DND-41 (cell line): ENCODE results near the gene ZDHHC13.

ENCODE experiments used
- ATAC-seq: fragments of 200-7000 bp; cut with Tn5 transposase; 3 replicates; pipeline ENCODE4 v1.9.1; 2021; ENCODE audit warnings: low read depth; ENCODE audit not compliant: insufficient read depth
- DNase-seq: peaks from one replicate; pipeline ENCODE4 v3.0.0-alpha.2; 2020
- H2AFZ ChIP-seq: 2 replicates; pipeline ENCODE4 v1.6.0; 2012; ENCODE audit warnings: low read depth, low read length
- H3K27ac ChIP-seq: 2 replicates; pipeline ENCODE4 v1.5.1; 2012; ENCODE audit warnings: low read length, inconsistent platforms
- H3K27me3 ChIP-seq: fragments of 200-600 bp; sonication (generic); 2 replicates; pipeline ENCODE4 v1.6.0; 2012; ENCODE audit warnings: low read length, mild to moderate bottlenecking, inconsistent platforms; ENCODE audit not compliant: insufficient read depth, poor library complexity
- H3K36me3 ChIP-seq: 2 replicates; pipeline ENCODE4 v1.5.1; 2012; ENCODE audit warnings: low read length, inconsistent platforms; ENCODE audit not compliant: insufficient read depth
- H3K4me1 ChIP-seq: 2 replicates; pipeline ENCODE4 v1.5.1; 2012; ENCODE audit warnings: mild to moderate bottlenecking, low read length; ENCODE audit not compliant: insufficient read depth
- H3K4me2 ChIP-seq: 2 replicates; pipeline ENCODE4 v1.6.0; 2012; ENCODE audit warnings: mild to moderate bottlenecking, moderate library complexity, low read length, inconsistent platforms; ENCODE audit not compliant: insufficient read depth
- H3K4me3 ChIP-seq, 2 experiments: fragments of 200-600 bp in 1 of 2; shearing (Covaris generic) in 1 of 2; 2 replicates each; pipeline ENCODE4 v1.5.1; 2012 to 2016; ENCODE audit warnings: inconsistent platforms in 2 of 2, low read length in 2 of 2, mild to moderate bottlenecking in 2 of 2, low read depth in 1 of 2, moderate library complexity in 1 of 2
- H3K79me2 ChIP-seq: 2 replicates; pipeline ENCODE4 v1.6.0; 2012; ENCODE audit warnings: low read length, inconsistent platforms; ENCODE audit not compliant: insufficient read depth
- H3K9ac ChIP-seq: 2 replicates; pipeline ENCODE4 v1.6.0; 2012; ENCODE audit warnings: low read depth, mild to moderate bottlenecking, inconsistent platforms, low read length, moderate library complexity
- H3K9me3 ChIP-seq: 2 replicates; pipeline ENCODE4 v1.5.1; 2012; ENCODE audit warnings: low read length, moderate library complexity, mild to moderate bottlenecking, inconsistent platforms; ENCODE audit not compliant: insufficient read depth, severe bottlenecking
- H4K20me1 ChIP-seq: 2 replicates; pipeline ENCODE4 v1.6.0; 2012; ENCODE audit warnings: low read length; ENCODE audit not compliant: insufficient read depth
- EZH2 ChIP-seq: IDR thresholded peaks from 3 replicates; pipeline ENCODE4 v1.6.1; 2012; ENCODE audit warnings: borderline replicate concordance, low read depth, mild to moderate bottlenecking, moderate library complexity, low read length, inconsistent platforms; ENCODE audit not compliant: severe bottlenecking
- TF ChIP-seq, protein P1 (sequence below): IDR thresholded peaks from 2 replicates; pipeline ENCODE4 v1.5.1; 2012; ENCODE audit warnings: borderline replicate concordance, low read length, moderate library complexity, mild to moderate bottlenecking; ENCODE audit not compliant: poor library complexity, severe bottlenecking; ENCODE audit errors: extremely low read depth

Gene ZDHHC13

DNA sequence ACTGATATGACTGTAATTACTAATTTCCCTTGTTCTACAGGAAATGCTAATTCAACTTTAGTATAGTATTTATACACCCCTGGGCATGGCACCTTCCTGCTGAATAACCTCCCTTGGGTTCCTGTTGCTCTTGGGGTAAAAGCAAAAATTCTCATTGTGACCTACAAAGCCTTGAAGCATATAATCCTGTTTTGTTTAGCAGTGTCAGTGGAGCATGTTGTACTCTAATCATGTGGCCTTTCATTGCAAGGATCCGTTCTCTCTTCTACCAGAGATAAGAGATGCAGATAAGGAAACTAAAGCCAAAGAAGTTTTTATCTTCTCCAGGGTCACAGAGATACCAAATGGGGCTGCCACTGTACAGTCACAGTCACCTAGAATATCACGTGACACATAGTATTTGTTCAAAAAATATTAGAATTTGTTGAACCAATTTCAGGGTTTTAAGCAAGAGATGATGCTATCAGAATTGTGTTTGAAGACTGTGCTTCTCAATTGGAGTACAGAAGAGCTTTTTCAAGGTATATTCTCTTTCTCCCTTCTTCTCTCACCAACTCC lies 59.7 kb downstream of the ZDHHC13 start:
- TF ChIP-seq, protein P1, sequence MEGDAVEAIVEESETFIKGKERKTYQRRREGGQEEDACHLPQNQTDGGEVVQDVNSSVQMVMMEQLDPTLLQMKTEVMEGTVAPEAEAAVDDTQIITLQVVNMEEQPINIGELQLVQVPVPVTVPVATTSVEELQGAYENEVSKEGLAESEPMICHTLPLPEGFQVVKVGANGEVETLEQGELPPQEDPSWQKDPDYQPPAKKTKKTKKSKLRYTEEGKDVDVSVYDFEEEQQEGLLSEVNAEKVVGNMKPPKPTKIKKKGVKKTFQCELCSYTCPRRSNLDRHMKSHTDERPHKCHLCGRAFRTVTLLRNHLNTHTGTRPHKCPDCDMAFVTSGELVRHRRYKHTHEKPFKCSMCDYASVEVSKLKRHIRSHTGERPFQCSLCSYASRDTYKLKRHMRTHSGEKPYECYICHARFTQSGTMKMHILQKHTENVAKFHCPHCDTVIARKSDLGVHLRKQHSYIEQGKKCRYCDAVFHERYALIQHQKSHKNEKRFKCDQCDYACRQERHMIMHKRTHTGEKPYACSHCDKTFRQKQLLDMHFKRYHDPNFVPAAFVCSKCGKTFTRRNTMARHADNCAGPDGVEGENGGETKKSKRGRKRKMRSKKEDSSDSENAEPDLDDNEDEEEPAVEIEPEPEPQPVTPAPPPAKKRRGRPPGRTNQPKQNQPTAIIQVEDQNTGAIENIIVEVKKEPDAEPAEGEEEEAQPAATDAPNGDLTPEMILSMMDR, result no peak
- TF ChIP-seq EZH2, result no peak
- Histone ChIP-seq H3K27ac (no peak overlapping the region), H3K27me3 (no peaks in the 10 kb centered on the region), H4K20me1 (no peaks in the 10 kb centered on the region), H3K36me3 (peaks cover 41% of the 10 kb centered on the region), H2AFZ (no peak overlapping the region), H3K9me3 (no peaks in the 10 kb centered on the region), H3K9ac (no peak overlapping the region), H3K79me2 (no peaks in the 10 kb centered on the region), H3K4me2 (no peak overlapping the region), H3K4me3 (no peak overlapping the region), H3K4me1 (no peaks in the 10 kb centered on the region)
- ATAC-seq (no peak), DNase-seq (no peak)

- Histone ChIP-seq H3K4me3 (no peak overlapping the region), H3K4me1 (no peaks in the 10 kb centered on the region), H3K4me2 (no peak overlapping the region), H2AFZ (no peak overlapping the region), H3K79me2 (no peaks in the 10 kb centered on the region), H3K36me3 (peaks cover 6% of the 10 kb centered on the region; the same call in 1 of the 2 replicates), H3K27me3 (no peaks in the 10 kb centered on the region), H3K9ac (no peak overlapping the region), H3K9me3 (no peaks in the 10 kb centered on the region), H4K20me1 (no peaks in the 10 kb centered on the region), H3K27ac (no peak overlapping the region)
- DNase-seq (no peak), ATAC-seq (no peak)
- TF ChIP-seq EZH2, result no peak
- TF ChIP-seq, protein P1, result no peak
Observed at GRCh38 chr11:19181531-19182261, 64.7 kb downstream of the ZDHHC13 start.

- Histone ChIP-seq H3K4me2 (no peak overlapping the region), H3K4me3 (no peak overlapping the region), H3K79me2 (no peaks in the 10 kb centered on the region), H3K36me3 (no peaks in the 10 kb centered on the region), H3K27me3 (no peaks in the 10 kb centered on the region), H3K4me1 (no peaks in the 10 kb centered on the region), H2AFZ (no peak overlapping the region), H4K20me1 (no peaks in the 10 kb centered on the region), H3K27ac (no peak overlapping the region), H3K9me3 (no peaks in the 10 kb centered on the region), H3K9ac (no peak overlapping the region)
- ATAC-seq, result no peak
- TF ChIP-seq, protein P1, result no peak
- TF ChIP-seq EZH2, result no peak
- no peak for DNase-seq
Observed at GRCh38 chr11:19183646-19184045, 66.7 kb downstream of the ZDHHC13 start.
